Measurements from ENCODE around the gene COP1.

COP1 gene

GRCh38 chr1:175936736-175937135 lies 270.4 kb downstream of the COP1 start:
- Histone ChIP-seq H3K27me3 (ENCODE audit: control insufficient read depth, insufficient read depth, low read length) (no peaks in the 10 kb centered on the region), H3K4me3 (ENCODE audit: low read depth, low read length) (no peak overlapping the region), H3K4me1 (ENCODE audit: control insufficient read depth, insufficient read depth, low read length) (peaks cover 10% of the 10 kb centered on the region), H3K9ac (ENCODE audit: low read depth, low read length) (no peak overlapping the region), H3K36me3 (ENCODE audit: control insufficient read depth, insufficient read depth, low read length) (peaks cover 3% of the 10 kb centered on the region), H3K9me3 (ENCODE audit: control insufficient read depth, insufficient read depth, low read length) (no peaks in the 10 kb centered on the region)

DNA sequence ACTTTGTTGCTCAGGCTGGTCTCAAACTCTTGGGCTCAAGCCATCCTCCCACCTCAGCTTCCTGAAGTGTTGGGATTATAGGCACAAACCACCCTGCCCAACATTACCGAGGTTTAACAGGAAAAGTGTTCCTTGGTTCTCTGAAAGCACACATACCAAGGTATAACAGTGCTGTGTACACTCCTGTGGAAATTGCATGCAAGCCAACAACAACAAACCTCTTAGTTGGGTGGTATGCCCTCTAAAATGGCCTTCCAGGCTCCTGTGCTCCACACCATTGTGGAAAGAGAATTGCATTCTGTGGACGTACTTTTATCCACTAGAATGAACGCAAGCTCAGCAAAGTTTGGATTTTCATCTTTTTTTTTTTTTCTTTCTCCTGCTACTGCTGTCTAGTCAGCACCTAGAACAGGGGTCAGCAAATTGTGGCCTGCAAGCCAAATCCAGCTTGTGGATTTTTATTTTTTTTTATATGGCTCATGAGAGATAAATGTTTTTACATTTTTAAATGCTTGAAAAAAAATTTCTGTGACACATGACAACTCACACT lies 271.4 kb downstream of the COP1 start:
- H3K9ac ChIP-seq (ENCODE audit: low read depth, low read length), result no peak overlapping the region
- H3K4me3 ChIP-seq (ENCODE audit: low read depth, low read length), result no peak overlapping the region
- peaks cover 10% of the 10 kb centered on the region for H3K4me1 ChIP-seq (ENCODE audit: control insufficient read depth, insufficient read depth, low read length)
- H3K27me3 ChIP-seq (ENCODE audit: control insufficient read depth, insufficient read depth, low read length), result no peaks in the 10 kb centered on the region
- no peaks in the 10 kb centered on the region for H3K9me3 ChIP-seq (ENCODE audit: control insufficient read depth, insufficient read depth, low read length)
- peaks cover 3% of the 10 kb centered on the region for H3K36me3 ChIP-seq (ENCODE audit: control insufficient read depth, insufficient read depth, low read length)

DNA sequence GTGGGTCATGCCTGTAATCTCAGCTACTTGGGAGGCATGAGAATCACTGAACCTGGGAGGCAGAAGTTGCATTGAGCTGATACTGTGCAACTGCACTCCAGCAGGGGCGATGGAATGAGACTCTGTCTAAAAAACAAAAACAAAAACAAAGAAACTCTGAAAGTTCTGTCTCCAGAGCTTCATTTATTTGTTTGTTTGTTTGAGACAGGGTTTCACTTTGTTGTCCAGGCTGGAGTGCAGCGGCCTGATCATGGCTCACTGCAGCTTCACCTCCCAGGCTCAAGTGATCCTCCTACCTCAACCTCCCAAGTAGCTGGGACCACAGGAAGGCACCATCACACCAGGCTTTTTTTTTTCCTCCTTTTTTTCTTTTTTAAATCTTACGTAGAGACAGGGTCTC lies 271.9 kb downstream of the COP1 start:
- no peaks in the 10 kb centered on the region for H3K27me3 ChIP-seq (ENCODE audit: control insufficient read depth, insufficient read depth, low read length)
- peaks cover 3% of the 10 kb centered on the region for H3K36me3 ChIP-seq (ENCODE audit: control insufficient read depth, insufficient read depth, low read length)
- no peak overlapping the region for H3K4me3 ChIP-seq (ENCODE audit: low read depth, low read length)
- no peak overlapping the region for H3K9ac ChIP-seq (ENCODE audit: low read depth, low read length)
- H3K9me3 ChIP-seq (ENCODE audit: control insufficient read depth, insufficient read depth, low read length), result no peaks in the 10 kb centered on the region
- H3K4me1 ChIP-seq (ENCODE audit: control insufficient read depth, insufficient read depth, low read length), result peaks cover 10% of the 10 kb centered on the region

DNA sequence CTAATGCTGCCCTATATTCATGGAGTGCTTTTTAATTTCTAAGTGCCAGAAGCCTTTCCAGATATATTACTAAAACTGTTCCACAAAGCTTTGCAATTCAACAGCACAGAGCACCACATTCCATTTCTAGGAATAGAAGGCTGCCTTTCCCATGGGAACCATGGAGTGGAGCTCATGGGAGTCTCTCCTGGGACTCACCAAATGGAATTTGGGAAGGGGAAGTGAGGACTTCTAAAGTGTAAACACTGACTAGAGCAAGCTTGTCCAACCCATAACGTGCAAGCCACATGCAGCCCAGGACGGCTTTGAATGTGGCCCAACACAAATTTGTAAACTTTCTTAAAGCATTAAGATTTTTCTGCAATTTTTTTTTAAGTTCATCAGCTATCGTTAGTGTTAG lies 273.3 kb downstream of the COP1 start:
- no peak overlapping the region for H3K4me3 ChIP-seq (ENCODE audit: low read depth, low read length)
- no peak overlapping the region for H3K9ac ChIP-seq (ENCODE audit: low read depth, low read length)
- H3K9me3 ChIP-seq (ENCODE audit: control insufficient read depth, insufficient read depth, low read length), result no peaks in the 10 kb centered on the region
- H3K36me3 ChIP-seq (ENCODE audit: control insufficient read depth, insufficient read depth, low read length), result peaks cover 3% of the 10 kb centered on the region
- no peaks in the 10 kb centered on the region for H3K27me3 ChIP-seq (ENCODE audit: control insufficient read depth, insufficient read depth, low read length)
- H3K4me1 ChIP-seq (ENCODE audit: control insufficient read depth, insufficient read depth, low read length), result peaks cover 10% of the 10 kb centered on the region

- H3K4me1 ChIP-seq (ENCODE audit: control insufficient read depth, insufficient read depth, low read length), result peaks cover 6% of the 10 kb centered on the region
- H3K9ac ChIP-seq (ENCODE audit: low read depth, low read length), result no peak overlapping the region
- H3K4me3 ChIP-seq (ENCODE audit: low read depth, low read length), result no peak overlapping the region
- peaks cover 2% of the 10 kb centered on the region for H3K27me3 ChIP-seq (ENCODE audit: control insufficient read depth, insufficient read depth, low read length)
- no peaks in the 10 kb centered on the region for H3K36me3 ChIP-seq (ENCODE audit: control insufficient read depth, insufficient read depth, low read length)
- H3K9me3 ChIP-seq (ENCODE audit: control insufficient read depth, insufficient read depth, low read length), result no peaks in the 10 kb centered on the region
These were observed 279.1 kb downstream of the COP1 start for GRCh38 chr1:175927944-175928343.

- Histone ChIP-seq H3K4me1 (ENCODE audit: control insufficient read depth, insufficient read depth, low read length) (peaks cover 36% of the 10 kb centered on the region), H3K9me3 (ENCODE audit: control insufficient read depth, insufficient read depth, low read length) (no peaks in the 10 kb centered on the region), H3K27me3 (ENCODE audit: control insufficient read depth, insufficient read depth, low read length) (peaks cover 40% of the 10 kb centered on the region), H3K36me3 (ENCODE audit: control insufficient read depth, insufficient read depth, low read length) (no peaks in the 10 kb centered on the region), H3K4me3 (ENCODE audit: low read depth, low read length) (no peak overlapping the region), H3K9ac (ENCODE audit: low read depth, low read length) (no peak overlapping the region)
These were observed 284.7 kb downstream of the COP1 start for GRCh38 chr1:175922254-175922881.

GRCh38 chr1:175920381-175920780 lies 286.7 kb downstream of the COP1 start:
- no peaks in the 10 kb centered on the region for H3K9me3 ChIP-seq (ENCODE audit: control insufficient read depth, insufficient read depth, low read length)
- no peak overlapping the region for H3K9ac ChIP-seq (ENCODE audit: low read depth, low read length)
- H3K4me3 ChIP-seq (ENCODE audit: low read depth, low read length), result no peak overlapping the region
- H3K36me3 ChIP-seq (ENCODE audit: control insufficient read depth, insufficient read depth, low read length), result no peaks in the 10 kb centered on the region
- H3K27me3 ChIP-seq (ENCODE audit: control insufficient read depth, insufficient read depth, low read length), result peaks cover 60% of the 10 kb centered on the region
- H3K4me1 ChIP-seq (ENCODE audit: control insufficient read depth, insufficient read depth, low read length), result peaks cover 36% of the 10 kb centered on the region

DNA sequence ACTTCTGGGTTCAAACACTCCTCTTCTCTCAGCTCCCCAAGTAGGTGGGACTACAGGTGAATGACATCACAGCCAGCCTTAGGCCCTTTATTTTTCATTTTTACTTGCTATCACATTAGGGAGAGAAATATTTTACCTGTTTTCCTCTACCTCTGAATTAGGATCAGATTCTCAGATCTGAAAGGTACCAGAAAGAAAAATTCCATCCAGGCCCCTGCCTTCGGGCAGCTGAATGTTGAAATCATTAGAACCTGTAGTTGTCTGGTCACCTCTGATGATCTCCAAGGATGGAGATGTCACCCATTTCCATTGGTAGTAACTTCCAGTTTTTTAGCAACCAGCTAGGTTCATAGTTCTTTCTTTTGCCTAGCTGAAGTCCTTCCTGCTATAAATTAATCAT lies 288.1 kb downstream of the COP1 start:
- no peaks in the 10 kb centered on the region for H3K9me3 ChIP-seq (ENCODE audit: control insufficient read depth, insufficient read depth, low read length)
- peaks cover 73% of the 10 kb centered on the region for H3K27me3 ChIP-seq (ENCODE audit: control insufficient read depth, insufficient read depth, low read length)
- H3K36me3 ChIP-seq (ENCODE audit: control insufficient read depth, insufficient read depth, low read length), result no peaks in the 10 kb centered on the region
- H3K4me1 ChIP-seq (ENCODE audit: control insufficient read depth, insufficient read depth, low read length), result peaks cover 34% of the 10 kb centered on the region
- no peak overlapping the region for H3K4me3 ChIP-seq (ENCODE audit: low read depth, low read length)
- H3K9ac ChIP-seq (ENCODE audit: low read depth, low read length), result no peak overlapping the region

DNA sequence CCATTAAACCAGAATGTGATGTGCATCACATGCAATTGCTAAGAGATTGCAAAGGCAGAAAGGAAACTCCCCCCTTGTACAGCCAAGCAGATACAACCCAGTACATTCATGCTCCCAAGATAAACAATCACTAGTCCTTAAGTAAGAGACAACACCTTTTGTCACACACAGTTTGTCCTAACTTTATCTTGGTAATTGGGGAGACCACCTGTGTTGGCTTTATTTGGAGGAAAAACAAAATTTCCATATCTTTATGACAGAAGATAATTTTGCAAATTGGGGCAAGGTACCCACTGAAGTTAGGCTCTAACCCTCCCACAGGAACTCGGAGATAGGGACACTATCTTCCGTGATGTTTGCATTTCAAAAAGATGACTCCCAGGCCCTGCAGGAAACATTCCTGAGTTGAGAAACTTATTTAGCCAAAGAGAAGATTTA lies 288.7 kb downstream of the COP1 start:
- Histone ChIP-seq H3K9ac (ENCODE audit: low read depth, low read length) (no peak overlapping the region), H3K9me3 (ENCODE audit: control insufficient read depth, insufficient read depth, low read length) (no peaks in the 10 kb centered on the region), H3K4me1 (ENCODE audit: control insufficient read depth, insufficient read depth, low read length) (peaks cover 38% of the 10 kb centered on the region), H3K27me3 (ENCODE audit: control insufficient read depth, insufficient read depth, low read length) (peaks cover 77% of the 10 kb centered on the region), H3K4me3 (ENCODE audit: low read depth, low read length) (no peak overlapping the region), H3K36me3 (ENCODE audit: control insufficient read depth, insufficient read depth, low read length) (no peaks in the 10 kb centered on the region)

DNA sequence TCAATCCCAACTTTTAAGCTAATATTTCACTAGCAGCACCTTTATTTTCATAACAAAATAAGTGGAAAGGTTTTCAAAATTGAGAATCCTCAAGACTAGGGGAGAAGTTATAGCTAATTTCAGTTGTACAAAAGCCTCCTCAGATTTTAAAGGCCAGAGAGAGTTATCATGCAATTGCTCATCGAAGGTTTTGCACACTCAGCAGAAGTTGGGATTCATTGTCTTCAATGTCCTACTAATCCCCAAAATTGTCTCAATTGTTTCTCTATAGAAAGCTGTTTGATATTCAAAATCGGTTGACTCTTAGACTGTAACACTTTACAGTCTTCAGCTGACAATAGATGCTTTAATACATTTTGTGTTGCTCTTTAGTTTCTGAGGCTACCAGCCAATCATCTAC lies 293.0 kb downstream of the COP1 start:
- H3K4me1 ChIP-seq (ENCODE audit: control insufficient read depth, insufficient read depth, low read length), result peaks cover 7% of the 10 kb centered on the region
- no peaks in the 10 kb centered on the region for H3K9me3 ChIP-seq (ENCODE audit: control insufficient read depth, insufficient read depth, low read length)
- no peaks in the 10 kb centered on the region for H3K36me3 ChIP-seq (ENCODE audit: control insufficient read depth, insufficient read depth, low read length)
- H3K27me3 ChIP-seq (ENCODE audit: control insufficient read depth, insufficient read depth, low read length), result peaks cover 95% of the 10 kb centered on the region
- H3K9ac ChIP-seq (ENCODE audit: low read depth, low read length), result no peak overlapping the region
- H3K4me3 ChIP-seq (ENCODE audit: low read depth, low read length), result no peak overlapping the region

DNA sequence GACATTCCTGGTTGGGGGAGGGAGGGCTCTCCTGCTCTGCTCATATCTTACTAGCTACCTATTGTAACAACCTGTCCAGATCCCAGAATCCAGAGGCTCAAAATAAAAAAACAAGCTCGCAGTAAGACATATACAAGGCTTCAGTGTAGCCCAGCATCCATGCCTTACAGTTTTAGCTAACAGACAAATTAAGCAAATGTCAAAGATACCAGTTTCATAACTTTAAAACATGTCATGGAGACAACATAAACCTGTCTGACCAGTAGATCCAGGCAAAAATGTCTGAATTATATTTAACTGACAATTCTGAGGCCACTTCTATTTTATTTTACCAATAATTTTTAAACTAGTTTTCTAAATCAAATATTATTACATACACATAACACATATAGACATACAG lies 295.9 kb downstream of the COP1 start:
- H3K27me3 ChIP-seq (ENCODE audit: control insufficient read depth, insufficient read depth, low read length), result peaks cover 99% of the 10 kb centered on the region

DNA sequence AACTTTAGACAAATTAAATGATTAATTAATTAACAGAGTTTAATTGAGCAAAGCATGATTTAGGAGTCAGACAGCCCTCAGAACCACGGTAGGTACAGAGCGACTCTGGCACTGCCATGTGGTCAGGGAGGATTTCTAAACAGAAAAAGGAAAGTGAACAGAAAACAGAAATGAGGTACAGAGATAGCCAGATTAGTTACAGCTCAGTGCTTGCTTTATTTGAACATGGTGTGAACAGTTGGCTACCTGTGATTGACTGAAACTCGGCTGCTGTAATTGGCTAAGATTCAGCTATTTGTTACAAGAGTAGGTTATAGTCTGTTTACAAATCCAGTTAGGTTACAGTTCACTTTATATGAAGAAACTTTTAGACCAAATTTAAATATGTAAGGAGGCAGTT lies 300.7 kb downstream of the COP1 start:
- H3K27me3 ChIP-seq (ENCODE audit: control insufficient read depth, insufficient read depth, low read length), result peaks cover 99% of the 10 kb centered on the region
- H3K36me3 ChIP-seq (ENCODE audit: control insufficient read depth, insufficient read depth, low read length), result no peaks in the 10 kb centered on the region
- no peaks in the 10 kb centered on the region for H3K4me1 ChIP-seq (ENCODE audit: control insufficient read depth, insufficient read depth, low read length)
- H3K9me3 ChIP-seq (ENCODE audit: control insufficient read depth, insufficient read depth, low read length), result no peaks in the 10 kb centered on the region
- H3K9ac ChIP-seq (ENCODE audit: low read depth, low read length), result no peak overlapping the region
- no peak overlapping the region for H3K4me3 ChIP-seq (ENCODE audit: low read depth, low read length)

More for the DNA sequence above, 295.9 kb downstream of the COP1 start:
- no peak overlapping the region for H3K9ac ChIP-seq (ENCODE audit: low read depth, low read length)
- H3K4me3 ChIP-seq (ENCODE audit: low read depth, low read length), result no peak overlapping the region
- H3K9me3 ChIP-seq (ENCODE audit: control insufficient read depth, insufficient read depth, low read length), result no peaks in the 10 kb centered on the region
- peaks cover 4% of the 10 kb centered on the region for H3K4me1 ChIP-seq (ENCODE audit: control insufficient read depth, insufficient read depth, low read length)
- H3K36me3 ChIP-seq (ENCODE audit: control insufficient read depth, insufficient read depth, low read length), result no peaks in the 10 kb centered on the region

Data from iPS-15b (cell line).